CD4-positive, alpha-beta T cell treated with Interferon gamma for 1 hour (primary cell): ENCODE data around the gene LCN6.
"Not testable (repeated sequence)": the region's sequence is repeated elsewhere in the genome, so short reads cannot be mapped to it uniquely, and the experiment has no call there.

Experiments used
- DNase-seq: peaks from one replicate; pipeline ENCODE4 v3.0.0-alpha.2; 2020

Gene LCN6

GRCh38 chr9:136704741-136705140 is 43.6 kb downstream of the LCN6 start:
- DNase-seq = not testable (repeated sequence)

- no peak for DNase-seq
Observed at GRCh38 chr9:136703276-136703860, 45.0 kb downstream of the LCN6 start.

GRCh38 chr9:136701668-136702053 is 46.7 kb downstream of the LCN6 start:
- DNase-seq = no peak

GRCh38 chr9:136700959-136701667 is 47.2 kb downstream of the LCN6 start:
- DNase-seq = peak; percentile 72

GRCh38 chr9:136700304-136700703 is 48.0 kb downstream of the LCN6 start:
- no peak for DNase-seq

GRCh38 chr9:136698635-136699246 is 49.6 kb downstream of the LCN6 start:
- no peak for DNase-seq

- peak; percentile 35 for DNase-seq
Observed at GRCh38 chr9:136697821-136698526, 50.4 kb downstream of the LCN6 start.

- no peak for DNase-seq
Observed at GRCh38 chr9:136697146-136697820, 51.0 kb downstream of the LCN6 start.

- DNase-seq = no peak
Observed at GRCh38 chr9:136696502-136696901, 51.8 kb downstream of the LCN6 start.

GRCh38 chr9:136695955-136696354 is 52.4 kb downstream of the LCN6 start:
- DNase-seq = no peak

GRCh38 chr9:136695435-136695895 is 52.9 kb downstream of the LCN6 start:
- DNase-seq = no peak

GRCh38 chr9:136694872-136695247 is 53.5 kb downstream of the LCN6 start:
- DNase-seq = no peak

- DNase-seq = no peak
Observed at GRCh38 chr9:136694163-136694871, 54.0 kb downstream of the LCN6 start.
